ENCODE data around the gene CEBPG.

Gene CEBPG

DNA sequence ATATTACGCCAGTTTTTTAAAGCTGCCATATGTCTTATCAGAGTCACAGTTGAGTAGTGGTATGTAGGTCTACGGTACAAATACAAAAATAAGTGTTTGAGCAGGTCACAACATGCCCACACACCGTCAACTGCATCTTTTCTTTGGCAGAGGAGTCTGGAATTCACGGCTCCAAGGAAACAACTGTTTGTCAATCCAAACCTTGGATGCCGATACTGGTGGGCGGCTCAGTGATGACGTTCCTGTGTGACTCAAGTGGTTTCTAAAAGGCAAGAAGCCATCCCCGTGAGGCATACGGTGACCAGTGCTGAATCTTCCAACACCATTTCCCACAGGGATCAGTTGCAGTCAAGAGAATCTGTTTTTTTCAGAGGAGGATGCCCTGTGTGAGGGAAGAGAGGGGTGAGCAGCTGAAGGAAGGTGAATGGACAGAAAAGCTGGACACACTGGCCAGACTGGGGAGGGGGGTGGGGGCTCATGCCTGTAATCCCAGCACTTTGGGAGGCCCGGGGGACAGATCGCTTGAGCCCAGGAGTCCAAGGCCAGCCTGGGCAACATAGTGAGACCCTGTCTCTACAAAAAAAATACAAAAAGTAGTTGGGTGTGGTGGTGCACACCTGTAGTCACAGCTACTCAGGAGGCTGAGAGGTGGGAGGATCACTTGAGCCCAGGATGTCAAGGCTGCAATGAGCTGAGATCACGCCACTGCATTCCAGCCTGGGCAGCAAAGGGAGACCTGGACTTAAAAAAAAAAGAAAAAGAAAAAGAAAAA, 22.8 kb upstream of the CEBPG start:
- no peak for DNase-seq (ENCODE audit: low read depth in 2 of 2, low spot score in 1 of 2)

DNA sequence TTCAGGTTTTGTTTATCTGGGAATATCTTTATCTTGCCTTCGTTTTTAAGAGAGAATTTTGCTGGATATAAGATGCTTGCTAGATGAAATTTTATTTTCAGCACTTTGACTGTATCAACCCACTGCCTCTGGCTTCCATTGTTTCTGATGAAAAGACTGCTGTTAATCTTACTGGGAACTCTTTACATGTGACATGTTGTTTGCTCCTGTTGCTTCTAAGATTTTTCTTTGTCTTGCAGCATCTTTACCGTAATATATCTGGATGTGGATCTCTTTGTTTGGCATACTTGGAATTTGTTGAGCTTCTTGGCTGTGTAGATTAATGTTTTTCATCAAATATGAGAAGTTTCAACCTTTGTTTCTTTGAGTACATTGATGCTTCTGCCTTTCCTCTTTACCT, 18.0 kb upstream of the CEBPG start:
- DNase-seq (ENCODE audit: low read depth in 2 of 2, low spot score in 1 of 2): no peak

DNA sequence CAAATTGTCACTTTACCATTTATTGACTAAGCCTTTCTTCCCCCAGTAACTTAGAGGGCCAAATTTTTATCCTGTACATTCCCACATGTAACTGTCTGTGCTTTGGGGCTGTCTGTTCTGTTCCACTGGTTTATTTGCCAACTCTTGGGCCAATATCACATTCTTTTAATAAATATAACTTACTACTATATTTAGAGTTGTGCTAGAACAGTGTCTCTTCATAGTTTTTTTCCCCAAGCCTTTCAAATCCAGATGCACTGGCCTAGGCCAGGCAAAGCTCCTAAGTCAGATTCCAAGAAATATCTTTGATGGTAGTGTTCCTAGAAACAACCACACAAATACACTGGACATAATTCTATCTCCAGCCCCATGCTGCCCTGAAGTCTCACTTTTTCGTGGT, 16.0 kb upstream of the CEBPG start:
- DNase-seq (ENCODE audit: low read depth in 2 of 2, low spot score in 1 of 2): no peak

DNA sequence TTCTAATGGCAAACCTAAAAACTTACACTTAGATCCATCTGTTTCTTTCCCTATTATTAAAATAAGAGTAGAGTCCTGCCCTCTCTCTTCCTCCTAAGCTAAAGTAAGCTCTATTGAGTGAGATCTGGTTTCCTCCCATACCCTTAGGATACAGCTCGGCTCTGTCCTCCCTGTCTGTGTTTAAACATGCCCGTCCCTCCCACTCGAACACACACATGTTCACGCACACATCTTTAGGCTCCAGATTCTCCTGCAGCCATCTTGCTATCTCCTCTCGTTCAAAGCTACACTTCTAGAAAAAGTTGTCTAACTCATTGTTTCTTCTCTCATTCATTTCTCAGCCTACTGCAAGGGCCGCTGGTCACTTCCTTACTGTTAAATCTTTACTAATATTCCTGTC, 15.1 kb upstream of the CEBPG start:
- DNase-seq (ENCODE audit: low read depth in 2 of 2, low spot score in 1 of 2): no peak

DNA sequence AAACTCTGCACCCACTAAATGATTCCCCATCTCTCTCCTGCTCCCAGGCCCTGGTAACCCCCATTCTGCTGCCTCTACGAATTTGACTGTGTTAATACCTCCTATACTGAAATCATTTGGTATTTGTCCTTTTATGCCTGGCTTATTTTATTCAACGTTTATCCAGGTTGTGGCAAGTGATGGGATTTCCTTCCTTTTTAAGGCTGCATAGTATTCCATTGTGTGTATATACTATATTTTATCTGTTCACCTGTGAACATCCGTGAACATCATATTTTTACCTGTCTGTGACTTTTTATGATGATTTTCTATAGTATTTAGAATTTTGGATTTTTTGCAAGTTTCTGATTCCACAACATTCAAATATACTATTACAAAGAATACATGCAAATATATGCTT, 13.9 kb upstream of the CEBPG start:
- DNase-seq (ENCODE audit: low read depth in 2 of 2, low spot score in 1 of 2): no peak

DNA sequence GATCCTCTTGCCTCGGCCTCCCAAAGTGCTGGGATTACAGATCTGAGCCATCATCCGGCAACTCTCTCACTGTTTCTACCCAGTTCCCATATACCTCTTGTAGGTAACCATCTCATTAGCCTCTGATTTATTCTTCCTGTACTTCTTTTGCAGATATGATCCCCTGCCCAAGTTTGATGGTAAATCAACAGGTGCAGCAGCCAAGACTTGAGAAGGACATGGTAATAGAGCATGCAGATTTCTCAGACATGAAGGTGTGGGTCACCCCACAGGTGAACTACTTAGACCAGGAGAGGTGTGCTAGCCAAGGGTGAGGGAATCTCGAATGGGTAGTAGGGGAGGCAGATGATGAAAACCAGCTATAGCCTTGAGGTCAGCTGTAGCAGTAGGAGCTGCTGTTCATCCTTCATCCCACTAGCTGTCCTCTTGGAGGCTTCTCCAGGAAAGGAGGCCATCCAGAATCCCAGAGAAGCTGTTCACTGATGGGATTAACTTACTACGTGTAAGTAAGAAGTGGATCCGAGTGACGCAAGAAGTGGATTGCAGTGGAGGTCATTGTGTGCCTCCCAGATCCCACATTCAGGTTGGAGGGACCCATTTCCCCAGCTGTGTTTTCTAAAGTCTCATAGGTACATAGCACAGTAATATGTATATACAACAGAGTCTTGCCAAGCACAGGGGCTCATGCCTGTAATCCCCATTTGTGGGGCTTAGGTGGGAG, 10.8 kb upstream of the CEBPG start:
- DNase-seq (ENCODE audit: low read depth in 2 of 2, low spot score in 1 of 2): no peak

DNA sequence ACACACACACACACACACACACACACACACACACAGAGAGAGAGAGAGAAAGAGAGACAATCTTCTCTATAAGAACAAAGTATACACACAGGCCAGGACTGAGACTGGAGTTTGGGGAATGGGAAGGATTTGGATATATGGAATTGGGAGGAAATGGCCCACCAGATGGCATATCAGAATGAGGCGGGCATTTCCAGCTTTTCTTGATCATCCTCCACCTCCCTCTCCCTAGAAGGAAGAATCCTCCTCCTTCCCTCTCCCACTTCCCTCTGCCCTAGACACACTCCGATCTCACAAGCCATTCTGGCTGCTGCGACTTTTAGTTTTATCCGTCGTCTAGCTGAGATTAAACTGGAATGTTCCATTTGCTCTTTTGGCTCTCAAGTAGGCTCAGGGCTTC, 10.0 kb upstream of the CEBPG start:
- no peak for DNase-seq (ENCODE audit: low read depth in 2 of 2, low spot score in 1 of 2)

DNA sequence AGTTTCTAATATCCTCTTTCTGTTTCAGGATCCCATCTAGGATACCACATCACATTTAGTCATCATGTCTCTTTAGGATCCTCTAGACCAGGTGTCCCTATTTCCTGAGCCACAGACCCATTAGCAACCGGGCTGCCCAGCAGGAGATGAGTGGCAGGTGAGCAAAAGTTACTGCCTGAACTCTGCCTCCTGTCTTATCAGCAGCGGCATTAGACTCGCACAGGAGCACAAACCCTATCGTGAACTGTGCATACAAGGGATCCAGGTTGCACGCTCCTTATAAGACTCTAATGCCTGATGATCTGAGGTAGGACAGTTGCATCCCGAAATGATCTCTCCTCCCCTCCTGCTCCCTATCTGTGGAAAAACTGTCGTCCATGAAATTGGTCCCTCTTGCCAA, 7.8 kb upstream of the CEBPG start:
- DNase-seq (ENCODE audit: low read depth in 2 of 2, low spot score in 1 of 2): no peak

DNA sequence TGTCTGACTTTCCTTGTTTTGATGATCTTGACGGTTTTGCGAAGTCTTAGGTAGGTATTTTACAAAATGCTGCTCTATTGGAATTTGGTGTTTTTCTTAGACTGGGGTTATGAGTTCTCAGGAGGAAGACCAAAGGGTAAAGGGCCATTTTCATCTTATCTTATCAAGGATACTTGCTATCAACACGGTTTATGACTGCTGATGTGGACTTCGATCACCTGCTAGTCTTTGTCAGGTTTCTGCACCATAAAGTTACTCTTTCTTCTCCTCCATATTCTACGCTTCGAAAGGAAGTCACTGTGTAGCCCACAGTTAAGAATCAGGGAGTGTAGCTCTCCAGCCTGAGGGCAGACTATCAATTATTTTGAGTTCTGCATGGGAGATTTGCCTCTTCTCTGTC, 7.4 kb upstream of the CEBPG start:
- no peak for DNase-seq (ENCODE audit: low read depth in 2 of 2, low spot score in 1 of 2)

DNA sequence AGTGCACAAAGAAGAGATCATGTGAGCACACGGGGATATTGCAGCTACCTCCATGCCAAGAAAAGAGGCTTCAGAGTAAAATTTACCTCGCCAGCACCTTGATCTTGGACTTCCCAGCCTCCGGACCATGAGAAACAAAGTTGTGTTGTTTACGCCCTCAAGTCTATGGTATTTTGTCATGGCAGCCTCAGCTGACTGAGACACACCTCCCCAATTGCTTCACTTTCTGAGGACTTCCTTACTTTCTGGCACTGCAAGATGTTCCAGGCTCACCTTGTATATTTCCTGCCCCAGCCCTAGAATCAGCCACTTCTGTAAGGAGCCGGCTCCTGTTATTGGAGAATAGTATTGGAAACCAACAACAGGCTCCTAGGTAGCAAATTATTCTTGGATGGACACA, 6.6 kb upstream of the CEBPG start:
- DNase-seq (ENCODE audit: low read depth in 2 of 2, low spot score in 1 of 2): no peak

DNA sequence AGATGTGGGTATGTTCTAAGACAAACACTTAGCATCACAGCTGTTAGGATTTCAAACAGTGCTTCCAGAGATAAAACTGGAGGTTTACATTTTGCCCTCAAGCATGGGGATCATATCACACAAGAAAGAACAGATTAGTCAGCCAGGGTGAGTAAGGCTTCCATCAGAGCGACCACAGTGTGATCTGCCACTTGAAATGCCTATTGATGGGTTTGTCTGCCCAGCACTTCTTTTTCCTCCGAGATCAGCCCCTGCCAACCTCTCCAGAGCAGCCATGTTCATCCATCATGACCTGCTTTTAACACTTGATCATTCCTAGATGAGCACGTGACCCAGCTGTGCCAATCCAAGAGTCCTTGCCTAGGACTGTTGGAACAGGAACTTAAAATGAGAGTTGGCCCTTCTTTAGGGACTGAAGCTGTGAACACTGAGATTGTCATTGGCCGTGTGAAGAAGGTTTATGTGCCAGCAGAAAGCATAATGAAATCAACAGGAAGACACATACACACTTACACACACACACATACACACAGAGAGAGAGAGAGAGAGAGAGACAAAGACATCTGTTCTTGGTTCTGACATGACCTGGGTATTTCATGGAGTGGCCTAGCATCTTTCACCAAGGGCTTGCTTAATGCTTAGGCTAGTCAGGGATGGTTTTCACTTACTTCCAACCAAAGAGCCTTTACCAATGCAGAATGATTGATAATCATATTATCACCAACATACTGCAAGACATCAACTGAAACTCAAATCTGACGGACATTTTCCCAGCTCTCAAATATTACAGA, 5.2 kb upstream of the CEBPG start:
- no peak for DNase-seq (ENCODE audit: low read depth in 2 of 2, low spot score in 1 of 2)

DNA sequence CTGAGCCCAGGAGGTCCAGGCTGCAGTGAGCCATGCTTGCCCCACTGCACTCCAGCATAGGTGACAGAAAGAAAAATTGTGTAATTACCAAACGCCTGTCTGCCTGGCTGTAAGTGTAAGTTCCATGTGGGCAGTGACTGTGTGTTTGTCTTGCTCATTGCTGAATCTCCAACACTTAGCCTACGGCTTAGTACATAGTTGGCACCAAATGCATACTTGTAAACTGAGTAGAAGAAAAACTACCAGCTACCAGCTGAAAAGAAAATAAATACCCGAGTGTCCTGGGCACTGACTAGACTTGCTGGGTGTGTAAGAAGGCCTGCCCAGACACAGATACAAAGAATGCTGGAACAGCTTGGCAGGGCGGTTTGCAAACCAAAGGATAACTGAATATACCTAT, 2.7 kb upstream of the CEBPG start:
- DNase-seq (ENCODE audit: low read depth in 2 of 2, low spot score in 1 of 2): no peak

DNA sequence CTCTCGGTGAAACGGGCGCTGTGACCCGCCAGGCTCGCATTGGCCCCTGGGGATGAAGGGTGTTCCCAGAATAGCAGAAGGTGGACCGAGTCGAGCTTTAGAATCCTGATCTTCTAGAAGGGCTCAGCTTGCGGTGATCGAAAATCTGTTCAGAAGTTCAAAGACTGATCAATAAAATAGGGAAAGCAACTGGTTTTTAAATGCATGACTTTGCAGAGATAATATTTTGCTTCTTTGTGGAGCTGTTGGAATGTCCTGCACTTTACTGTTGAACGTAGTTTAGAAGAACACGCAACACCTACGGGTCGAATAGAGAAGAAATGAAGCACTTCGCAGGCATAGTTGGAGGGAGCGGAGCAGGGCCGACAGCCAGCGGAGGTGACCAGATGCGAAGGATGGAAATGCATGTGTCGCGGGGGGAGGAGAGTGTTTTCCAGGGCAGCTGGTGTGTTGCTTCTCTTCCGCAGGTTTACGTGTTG, 766 bp downstream of the CEBPG start:
- DNase-seq (ENCODE audit: low read depth in 2 of 2, low spot score in 1 of 2): no peak

DNA sequence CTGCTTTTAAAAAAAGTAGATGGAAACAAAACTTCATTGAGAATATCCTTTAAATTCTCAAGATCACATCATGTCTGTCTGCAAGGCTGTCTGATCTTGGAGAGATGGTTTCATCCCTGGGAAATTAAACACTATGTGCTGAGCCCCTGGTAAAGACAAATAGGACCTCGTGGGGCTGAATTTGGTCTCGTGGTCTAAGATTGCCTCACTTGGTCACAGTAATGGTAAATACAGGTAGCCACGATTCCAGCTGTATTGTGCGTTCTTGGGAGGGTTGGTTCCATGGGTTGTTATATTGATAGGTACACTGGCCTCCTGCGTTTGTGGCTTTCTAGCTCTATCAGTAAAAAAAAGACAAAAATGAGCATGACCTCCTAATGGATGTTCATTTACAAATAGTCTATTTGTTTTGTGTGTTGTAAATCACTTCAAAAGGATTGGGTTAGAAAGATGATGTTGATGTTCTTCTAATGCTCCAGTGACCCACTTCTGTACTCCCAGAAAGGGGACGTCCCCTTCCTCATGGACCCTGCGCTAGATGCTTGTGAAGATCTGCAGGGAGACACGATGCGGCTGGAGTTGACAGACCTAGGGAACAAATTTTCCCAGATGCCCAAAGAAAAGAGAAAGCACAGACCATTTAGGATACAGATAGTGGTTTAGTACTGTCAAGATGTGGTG, 1.8 kb downstream of the CEBPG start:
- no peak for DNase-seq (ENCODE audit: low read depth in 2 of 2, low spot score in 1 of 2)

DNA sequence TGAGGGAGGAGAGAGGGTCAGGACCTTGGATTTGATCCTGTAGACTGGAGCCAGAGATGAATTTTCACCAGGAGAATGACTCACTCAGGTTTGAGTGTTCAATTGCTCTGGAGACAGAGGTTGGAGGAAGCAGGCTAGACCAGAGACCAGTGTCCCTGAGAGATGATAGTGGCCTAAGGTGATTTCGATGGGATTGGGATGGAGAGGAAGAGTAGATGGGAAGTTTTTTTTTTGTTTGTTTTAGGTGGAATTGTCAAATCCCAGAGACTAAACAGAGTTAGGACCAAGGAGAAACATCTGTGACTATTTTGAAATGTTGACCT, 2.3 kb downstream of the CEBPG start:
- DNase-seq (ENCODE audit: low read depth in 2 of 2, low spot score in 1 of 2): no peak

DNA sequence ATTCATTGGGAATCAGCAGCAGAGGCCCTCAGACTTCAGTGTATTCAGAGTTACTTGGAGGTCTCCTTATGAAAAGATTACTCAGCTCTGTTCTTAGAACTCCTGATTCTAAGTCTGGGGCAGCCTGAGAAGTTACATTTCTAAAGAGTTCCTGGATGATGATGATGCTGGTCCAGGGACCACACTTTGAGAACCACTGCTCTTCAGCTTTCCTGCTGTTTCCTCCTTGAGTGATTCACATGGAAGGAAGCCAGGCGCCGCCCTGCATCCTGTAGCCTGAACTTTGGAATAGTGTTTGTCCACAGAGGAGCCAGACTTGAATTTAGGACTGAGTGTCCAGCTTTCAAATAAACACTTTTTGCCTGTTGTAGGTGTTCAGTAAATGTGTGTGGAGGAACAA, 2.9 kb downstream of the CEBPG start:
- no peak for DNase-seq (ENCODE audit: low read depth in 2 of 2, low spot score in 1 of 2)

DNA sequence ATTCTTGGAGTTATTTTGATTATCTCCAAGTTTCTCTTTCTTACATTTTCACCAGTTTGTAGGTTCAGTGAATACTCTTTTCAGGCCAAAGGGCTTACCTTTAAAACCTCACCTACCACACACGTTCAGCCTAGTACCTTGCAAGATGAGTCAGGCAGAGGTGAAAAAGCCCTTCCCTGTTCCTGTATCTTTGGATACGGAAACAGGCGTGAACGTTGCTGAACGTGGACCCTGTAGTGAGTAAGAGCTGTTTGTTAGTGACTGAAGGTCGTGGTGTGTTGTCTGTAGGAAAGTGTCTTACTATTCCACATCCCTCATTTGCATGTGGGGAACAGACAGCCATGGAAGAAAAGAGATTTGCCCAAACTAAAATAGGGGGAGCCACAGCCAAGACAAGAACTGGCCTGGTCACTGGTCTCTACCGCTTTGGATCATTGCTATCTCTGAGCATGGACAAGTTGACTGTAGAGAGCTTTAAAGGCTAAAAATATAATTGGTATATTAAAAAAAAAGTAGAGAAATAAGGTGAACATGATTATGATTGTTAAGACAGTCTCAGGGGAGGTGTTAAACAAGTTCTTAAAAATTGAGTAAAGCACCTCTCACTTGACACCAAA, 3.5 kb downstream of the CEBPG start:
- no peak for DNase-seq (ENCODE audit: low read depth in 2 of 2, low spot score in 1 of 2)

DNA sequence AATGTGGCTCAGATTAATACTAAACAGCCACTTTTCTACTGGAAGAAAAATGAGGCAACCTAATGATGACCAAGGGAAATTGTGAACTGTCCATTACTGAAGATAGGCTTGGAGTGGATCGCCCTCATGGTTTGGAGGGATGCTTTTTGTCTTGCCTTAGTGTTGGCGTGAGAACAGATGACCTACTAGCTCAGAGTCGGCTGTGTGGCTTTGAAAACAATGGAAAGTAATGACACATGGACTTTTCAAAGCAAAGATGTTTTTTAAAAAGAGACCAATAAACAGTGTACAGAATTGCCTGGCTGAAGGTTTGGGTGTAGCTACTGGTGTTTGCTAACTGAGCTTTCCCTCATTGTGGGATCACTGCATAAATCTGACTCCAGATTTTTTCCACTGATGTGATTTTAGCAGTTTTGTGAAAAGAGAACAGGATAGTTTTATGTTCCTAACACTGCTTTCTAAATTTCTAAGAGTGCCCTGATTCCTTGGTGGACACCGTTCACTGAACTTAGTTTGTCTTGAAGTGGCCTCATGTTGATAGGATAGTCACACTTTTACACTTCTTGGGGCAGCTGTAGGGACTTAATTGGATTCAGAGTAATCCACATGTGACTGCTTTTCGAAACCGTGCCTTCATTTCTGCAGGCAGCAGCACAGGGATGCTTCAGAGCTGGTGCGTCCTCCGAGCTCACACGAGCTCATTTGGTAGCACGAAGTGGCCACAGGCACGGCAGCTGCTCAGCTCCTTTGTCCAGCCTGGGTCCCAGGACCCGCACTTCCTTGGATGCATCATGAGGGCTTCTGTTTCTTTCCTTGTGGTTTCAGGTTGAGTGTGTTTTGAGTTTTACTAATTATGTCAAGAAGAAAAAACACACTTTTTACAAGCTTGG, 4.3 kb downstream of the CEBPG start:
- no peak for DNase-seq (ENCODE audit: low read depth in 2 of 2, low spot score in 1 of 2)

DNA sequence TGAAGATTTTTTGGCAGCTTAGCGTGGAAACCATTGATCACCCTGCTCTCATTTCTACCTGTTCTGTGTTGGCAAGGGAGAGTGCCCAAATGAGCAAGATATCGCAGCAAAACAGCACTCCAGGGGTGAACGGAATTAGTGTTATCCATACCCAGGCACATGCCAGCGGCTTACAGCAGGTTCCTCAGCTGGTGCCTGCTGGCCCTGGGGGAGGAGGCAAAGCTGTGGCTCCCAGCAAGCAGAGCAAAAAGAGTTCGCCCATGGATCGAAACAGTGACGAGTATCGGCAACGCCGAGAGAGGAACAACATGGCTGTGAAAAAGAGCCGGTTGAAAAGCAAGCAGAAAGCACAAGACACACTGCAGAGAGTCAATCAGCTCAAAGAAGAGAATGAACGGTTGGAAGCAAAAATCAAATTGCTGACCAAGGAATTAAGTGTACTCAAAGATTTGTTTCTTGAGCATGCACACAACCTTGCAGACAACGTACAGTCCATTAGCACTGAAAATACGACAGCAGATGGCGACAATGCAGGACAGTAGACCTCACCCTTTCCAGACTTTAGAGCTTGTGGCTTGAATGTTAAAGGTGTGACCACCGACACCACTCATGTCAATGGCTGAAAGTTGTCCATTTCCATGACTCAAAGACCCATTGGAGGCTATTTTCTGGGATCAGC, 5.8 kb downstream of the CEBPG start:
- no peak for DNase-seq (ENCODE audit: low read depth in 2 of 2, low spot score in 1 of 2)

DNA sequence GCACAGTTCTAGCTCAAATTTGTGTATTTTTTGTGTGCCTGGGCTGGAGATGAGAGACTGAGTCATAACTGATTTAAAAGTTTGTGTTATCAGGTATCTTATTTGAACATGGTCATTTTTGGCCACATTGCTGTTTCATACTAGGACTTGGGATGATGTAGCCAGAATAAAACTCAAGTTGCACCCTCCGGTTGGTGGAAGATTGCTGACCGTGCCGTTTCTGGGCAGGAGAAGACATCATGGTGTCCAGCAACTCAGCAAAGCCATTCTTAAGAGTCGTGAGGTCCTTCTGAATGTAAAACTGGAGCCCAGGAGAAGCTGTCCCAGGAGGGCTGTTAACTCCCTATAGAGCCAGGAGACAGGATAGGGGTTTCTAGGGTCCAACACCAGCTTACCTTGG, 7.6 kb downstream of the CEBPG start:
- DNase-seq (ENCODE audit: low read depth in 2 of 2, low spot score in 1 of 2): no peak
